MM.1S (cell line): ENCODE results near the gene APC2.

ENCODE experiments used
- EZH2 ChIP-seq: fragments of 300-600 bp; sonication (generic); optimal IDR thresholded peaks from 2 replicates; pipeline ENCODE3; 2017; ENCODE audit warnings: low read depth, mild to moderate bottlenecking, antibody characterized with exemption, low read length, mixed read lengths
- TF ChIP-seq, protein P1 (sequence below): fragments of 300-600 bp; sonication (generic); IDR thresholded peaks from 2 replicates; pipeline ENCODE4 v1.5.1; 2016; ENCODE audit warnings: antibody characterized with exemption, low read length, mixed read lengths

DNA sequence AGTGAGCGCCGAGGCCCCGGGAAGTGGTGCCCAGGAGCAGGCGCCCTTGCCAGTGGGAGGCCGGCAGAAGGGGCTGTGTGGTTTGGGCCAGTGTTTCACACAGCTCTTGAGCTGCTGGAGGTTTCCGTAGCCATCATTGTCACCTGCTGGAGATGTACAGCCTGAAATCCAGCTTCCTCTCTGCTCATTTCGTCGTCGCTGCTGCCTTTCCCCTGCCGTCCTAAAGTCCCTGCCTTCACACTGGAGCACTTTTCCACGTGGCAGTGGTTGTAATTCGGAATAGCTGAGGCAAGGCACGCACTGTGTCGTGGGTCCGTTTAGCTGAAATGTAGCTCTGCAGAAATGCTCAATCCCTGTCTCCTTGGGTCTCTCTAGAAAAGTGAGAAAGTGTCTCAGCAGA is 29.3 kb upstream of the APC2 start:
- TF ChIP-seq, protein P1, sequence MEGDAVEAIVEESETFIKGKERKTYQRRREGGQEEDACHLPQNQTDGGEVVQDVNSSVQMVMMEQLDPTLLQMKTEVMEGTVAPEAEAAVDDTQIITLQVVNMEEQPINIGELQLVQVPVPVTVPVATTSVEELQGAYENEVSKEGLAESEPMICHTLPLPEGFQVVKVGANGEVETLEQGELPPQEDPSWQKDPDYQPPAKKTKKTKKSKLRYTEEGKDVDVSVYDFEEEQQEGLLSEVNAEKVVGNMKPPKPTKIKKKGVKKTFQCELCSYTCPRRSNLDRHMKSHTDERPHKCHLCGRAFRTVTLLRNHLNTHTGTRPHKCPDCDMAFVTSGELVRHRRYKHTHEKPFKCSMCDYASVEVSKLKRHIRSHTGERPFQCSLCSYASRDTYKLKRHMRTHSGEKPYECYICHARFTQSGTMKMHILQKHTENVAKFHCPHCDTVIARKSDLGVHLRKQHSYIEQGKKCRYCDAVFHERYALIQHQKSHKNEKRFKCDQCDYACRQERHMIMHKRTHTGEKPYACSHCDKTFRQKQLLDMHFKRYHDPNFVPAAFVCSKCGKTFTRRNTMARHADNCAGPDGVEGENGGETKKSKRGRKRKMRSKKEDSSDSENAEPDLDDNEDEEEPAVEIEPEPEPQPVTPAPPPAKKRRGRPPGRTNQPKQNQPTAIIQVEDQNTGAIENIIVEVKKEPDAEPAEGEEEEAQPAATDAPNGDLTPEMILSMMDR: no peak
- no peak for TF ChIP-seq EZH2
